Measurements from ENCODE around the gene KANK4.

Gene KANK4

GRCh38 chr1:62210960-62211359 lies 108.3 kb downstream of the KANK4 start:
- TF ChIP-seq FOXM1 (IDR thresholded peaks at IDR 0.05; ENCODE audit: borderline replicate concordance, low read depth) (no peak), NFIC (IDR thresholded peaks at IDR 0.05) (no peak)

GRCh38 chr1:62209931-62210595 lies 109.2 kb downstream of the KANK4 start:
- no peak for TF ChIP-seq TAF1 (IDR thresholded peaks at IDR 0.05; ENCODE audit: low read depth)
- TF ChIP-seq TCF12 (IDR thresholded peaks at IDR 0.05; ENCODE audit: low read depth): no peak
- TF ChIP-seq RAD21 (IDR thresholded peaks at IDR 0.05; ENCODE audit: low read depth): peak; percentile 23; the same call in 1 of the 2 replicates
- TF ChIP-seq CREB1 (IDR thresholded peaks at IDR 0.05; ENCODE audit: low read depth): no peak
- no peak for TF ChIP-seq TEAD4 (IDR thresholded peaks at IDR 0.05)

GRCh38 chr1:62208970-62209369 lies 110.3 kb downstream of the KANK4 start:
- TF ChIP-seq MAX (IDR thresholded peaks at IDR 0.05): no peak
- no peak for TF ChIP-seq RAD21 (IDR thresholded peaks at IDR 0.05; ENCODE audit: low read depth)
- TF ChIP-seq TAF1 (IDR thresholded peaks at IDR 0.05; ENCODE audit: low read depth): no peak
- TF ChIP-seq REST (IDR thresholded peaks at IDR 0.05; ENCODE audit: low read depth): no peak
- no peak for TF ChIP-seq NFIC (IDR thresholded peaks at IDR 0.05)
- no peak for TF ChIP-seq EGR1 (IDR thresholded peaks at IDR 0.05)
- TF ChIP-seq TCF12 (IDR thresholded peaks at IDR 0.05; ENCODE audit: low read depth): no peak
- TF ChIP-seq EP300 (IDR thresholded peaks at IDR 0.05; ENCODE audit: borderline replicate concordance): no peak
- TF ChIP-seq TEAD4 (IDR thresholded peaks at IDR 0.05): no peak
- no peak for TF ChIP-seq YY1 (IDR thresholded peaks at IDR 0.05; ENCODE audit: low read depth)
- TF ChIP-seq CEBPB (IDR thresholded peaks at IDR 0.05): no peak

GRCh38 chr1:62208087-62208486 lies 111.1 kb downstream of the KANK4 start:
- TF ChIP-seq CREB1 (IDR thresholded peaks at IDR 0.05; ENCODE audit: low read depth) (no peak), REST (IDR thresholded peaks at IDR 0.05; ENCODE audit: low read depth) (no peak), MAX (IDR thresholded peaks at IDR 0.05) (no peak), ZBTB7A (IDR thresholded peaks at IDR 0.05; ENCODE audit: low read depth) (no peak), FOXM1 (IDR thresholded peaks at IDR 0.05; ENCODE audit: borderline replicate concordance, low read depth) (no peak), TEAD4 (IDR thresholded peaks at IDR 0.05) (no peak), CEBPB (IDR thresholded peaks at IDR 0.05) (no peak), NFIC (IDR thresholded peaks at IDR 0.05) (no peak), TCF12 (IDR thresholded peaks at IDR 0.05; ENCODE audit: low read depth) (no peak), USF1 (IDR thresholded peaks at IDR 0.05) (no peak), EGR1 (IDR thresholded peaks at IDR 0.05) (no peak)

GRCh38 chr1:62207187-62207586 lies 112.0 kb downstream of the KANK4 start:
- TF ChIP-seq YY1 (IDR thresholded peaks at IDR 0.05; ENCODE audit: low read depth) (no peak), CREB1 (IDR thresholded peaks at IDR 0.05; ENCODE audit: low read depth) (no peak), FOXM1 (IDR thresholded peaks at IDR 0.05; ENCODE audit: borderline replicate concordance, low read depth) (no peak), NFIC (IDR thresholded peaks at IDR 0.05) (no peak), USF1 (IDR thresholded peaks at IDR 0.05) (no peak), MAX (IDR thresholded peaks at IDR 0.05) (no peak), EGR1 (IDR thresholded peaks at IDR 0.05) (no peak), REST (IDR thresholded peaks at IDR 0.05; ENCODE audit: low read depth) (no peak), RAD21 (IDR thresholded peaks at IDR 0.05; ENCODE audit: low read depth) (no peak)
